Muscle of back (tissue), 11 donors: ENCODE data around the gene MFSD2B. TPM values are rescaled to one million over a fixed set of nuclear protein-coding genes. Genes with fewer than 3 reads are reported as not detected.
A peak's percentile ranks its signal among the peaks of the same experiment; 100 is the strongest.

ENCODE experiments used
- DNase-seq, 3 donors: peaks; one replicate each; pipeline versions ENCODE4 v3.0.0 to v3.0.0-alpha.2; 2013
- polyA plus RNA-seq, 10 donors: library from polyadenylated mRNA; unstranded; fragments of 120-200 nt; gene quantifications; one replicate each; pipeline ENCODE4 v1.2.1, GENCODE V29; 2013; ENCODE audit not compliant: insufficient read length in 10 of 10

The MFSD2B gene
- polyA plus RNA-seq, 10 donors = 1.8 to 3.5 (median 2.7) TPM

- peak in 2 of 3 donors; percentile 14 to 57 for DNase-seq
Observed at GRCh38 chr2:24050041-24050979, 40.4 kb downstream of the MFSD2B start.

- no peak for DNase-seq
Observed at GRCh38 chr2:24051833-24052232, 41.9 kb downstream of the MFSD2B start.

- DNase-seq = no peak
Observed at GRCh38 chr2:24052951-24053350, 43.1 kb downstream of the MFSD2B start.

- DNase-seq = no peak
Observed at GRCh38 chr2:24054366-24055010, 44.6 kb downstream of the MFSD2B start.

GRCh38 chr2:24055750-24056149 is 45.9 kb downstream of the MFSD2B start:
- DNase-seq = no peak

GRCh38 chr2:24058564-24059271 is 48.8 kb downstream of the MFSD2B start:
- DNase-seq = no peak

- no peak for DNase-seq
Observed at GRCh38 chr2:24065341-24065740, 55.5 kb downstream of the MFSD2B start.

- no peak for DNase-seq
Observed at GRCh38 chr2:24072259-24072658, 62.4 kb downstream of the MFSD2B start.

GRCh38 chr2:24073816-24074215 is 63.9 kb downstream of the MFSD2B start:
- DNase-seq = no peak

GRCh38 chr2:24075259-24075658 is 65.4 kb downstream of the MFSD2B start:
- DNase-seq = no peak

Other genes starting within 250 kb of the MFSD2B start
- 10 to 100 TPM; 10.2 to 15.5 (median 12.9) TPM for gene ATAD2B, start 83.0 kb upstream of the MFSD2B start, polyA plus RNA-seq
- gene UBXN2A, start 69.6 kb upstream of the MFSD2B start, polyA plus RNA-seq = 10 to 100 TPM; 16.7 to 24.0 (median 20.3) TPM
- gene WDCP, start 37.3 kb downstream of the MFSD2B start, polyA plus RNA-seq = 10 to 100 TPM in 6 of 10 donors, 1 to 10 TPM in 4; 8.3 to 12.2 (median 10.4) TPM
- 1 to 10 TPM; 1.6 to 3.9 (median 2.6) TPM for gene FKBP1B, start 39.7 kb downstream of the MFSD2B start, polyA plus RNA-seq
- gene SF3B6, start 66.2 kb downstream of the MFSD2B start, polyA plus RNA-seq = 100 to 1,000 TPM in 1 of 10 donors, 10 to 100 TPM in 9; 77.4 to 100 (median 89.4) TPM
- gene TP53I3, start 74.7 kb downstream of the MFSD2B start, polyA plus RNA-seq = 10 to 100 TPM; 24.4 to 43.5 (median 34.0) TPM
- gene PFN4, start 113.2 kb downstream of the MFSD2B start, polyA plus RNA-seq = 1 to 10 TPM; 1.1 to 2.2 (median 1.4) TPM
- 10 to 100 TPM; 11.3 to 26.8 (median 13.7) TPM for gene FAM228B, start 113.4 kb downstream of the MFSD2B start, polyA plus RNA-seq
- under 1 TPM; 0.11 to 0.52 (median 0.34) TPM for gene FAM228A, start 165.0 kb downstream of the MFSD2B start, polyA plus RNA-seq